H4 (cell line): ENCODE measurements around the gene LUZP2. TPM values are rescaled to one million over a fixed set of nuclear protein-coding genes. Genes with fewer than 3 reads are reported as not detected.

ENCODE experiments used
- DNase-seq: peaks from one replicate; pipeline ENCODE4 v3.0.0-alpha.2; 2015; ENCODE audit warnings: low spot score
- total RNA-seq: library from RNA; depleted of rRNA; stranded (reverse); fragments of >200 nt; shearing (Covaris generic); gene quantifications from 2 replicates; pipeline ENCODE4 v1.2.3, GENCODE V29; 2014; rRNA removed

LUZP2 gene
- total RNA-seq: 0.25 and 0.77 TPM in 2 replicates

DNA sequence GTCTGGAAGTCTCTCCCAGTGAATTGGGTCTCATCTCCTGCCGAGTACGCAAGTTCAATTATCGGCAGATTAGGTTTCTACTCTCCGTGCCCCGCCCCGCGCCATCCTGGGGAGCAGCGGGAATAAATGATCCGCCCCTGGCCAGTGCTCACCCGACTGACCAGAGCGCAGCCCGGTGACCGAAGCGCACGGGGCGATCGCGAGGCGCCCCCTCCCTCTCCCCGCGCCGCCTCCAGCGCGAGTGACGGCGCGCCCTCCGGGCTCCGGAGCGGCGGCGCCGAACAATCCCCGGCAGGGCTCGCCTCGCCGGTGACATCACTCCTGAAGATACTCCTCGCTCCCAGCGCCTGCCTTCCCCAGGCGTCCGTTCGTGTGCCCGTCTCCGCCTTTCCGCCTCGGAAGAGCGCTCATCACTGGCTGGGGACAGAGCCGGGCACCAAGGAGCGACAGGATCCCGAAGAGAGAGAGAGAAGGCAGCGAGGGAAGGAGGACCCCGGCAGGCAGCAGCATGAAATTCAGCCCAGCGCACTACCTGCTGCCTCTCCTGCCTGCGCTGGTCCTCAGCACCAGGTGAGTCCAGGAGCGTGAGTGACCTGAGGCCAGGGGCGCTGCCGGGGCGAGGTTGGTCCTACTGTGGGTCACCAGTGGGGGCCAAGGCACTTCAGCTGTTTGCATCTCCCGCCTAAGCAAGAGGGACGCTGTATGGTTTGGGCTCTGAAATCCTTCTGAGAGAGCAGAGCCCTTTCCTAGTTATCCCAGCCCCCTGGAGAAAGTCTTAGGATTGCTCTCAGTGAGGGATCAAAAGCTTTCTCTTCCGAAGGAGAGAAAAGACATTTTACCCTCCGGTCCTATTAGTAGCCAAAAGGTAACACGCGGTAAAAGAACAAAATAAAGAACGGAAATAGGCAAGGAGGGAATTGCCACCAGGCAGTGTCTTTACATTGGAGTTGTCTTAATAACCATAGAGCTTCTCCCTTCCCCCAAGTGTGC lies at the start of gene LUZP2:
Gene LUZP2 (plus strand): TSS at position 318 of the 990 bp plus-strand sequence.
- peak; percentile 49 for DNase-seq

DNA sequence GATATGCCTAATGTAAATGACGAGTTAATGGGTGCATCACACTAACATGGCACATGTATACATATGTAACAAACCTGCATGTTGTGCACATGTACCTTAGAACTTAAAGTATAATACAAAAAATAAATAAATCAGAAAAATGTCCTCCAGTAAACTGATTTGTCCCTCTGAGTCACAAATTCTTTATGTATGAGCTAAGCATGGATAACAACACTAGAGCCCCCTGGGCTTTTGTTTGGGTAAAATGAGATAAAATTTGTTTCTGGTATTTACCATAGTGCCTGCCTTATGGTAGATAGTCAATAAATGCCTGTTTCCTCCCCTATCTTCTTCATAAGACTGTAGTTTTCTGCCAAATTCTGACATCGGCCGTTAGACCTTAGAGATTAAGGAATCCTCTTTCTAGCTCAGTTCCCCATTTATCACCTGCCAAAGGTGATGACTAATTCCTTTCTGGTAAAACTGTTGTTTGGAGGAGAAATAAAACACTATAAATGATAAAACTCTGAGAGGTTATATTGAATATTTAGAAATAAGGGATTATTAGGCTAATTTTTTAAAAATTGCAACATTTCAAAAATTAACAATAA lies 43.6 kb upstream of the LUZP2 start:
- DNase-seq: no peak

- no peak for DNase-seq
Observed at GRCh38 chr11:24457985-24458384, 38.9 kb upstream of the LUZP2 start.

DNA sequence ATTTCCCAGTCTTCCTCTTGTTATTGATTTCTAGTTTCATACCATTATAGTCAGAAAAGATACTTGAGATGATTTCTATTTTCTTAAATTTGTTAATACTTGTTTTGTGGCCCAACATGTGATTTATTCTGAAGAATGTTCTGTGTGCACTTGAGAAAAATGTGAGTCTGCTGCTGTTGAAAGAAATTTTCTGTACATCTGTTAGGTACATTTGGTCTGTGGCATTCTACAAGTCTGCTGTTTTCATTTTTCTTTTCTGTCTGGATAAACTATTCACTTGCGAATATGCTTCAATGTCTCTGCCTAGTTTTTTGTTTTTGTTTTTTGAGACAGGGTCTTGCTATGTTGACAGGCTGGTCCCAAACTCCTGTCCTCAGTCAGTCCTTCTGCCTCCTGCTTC lies 26.4 kb upstream of the LUZP2 start:
- DNase-seq: no peak

DNA sequence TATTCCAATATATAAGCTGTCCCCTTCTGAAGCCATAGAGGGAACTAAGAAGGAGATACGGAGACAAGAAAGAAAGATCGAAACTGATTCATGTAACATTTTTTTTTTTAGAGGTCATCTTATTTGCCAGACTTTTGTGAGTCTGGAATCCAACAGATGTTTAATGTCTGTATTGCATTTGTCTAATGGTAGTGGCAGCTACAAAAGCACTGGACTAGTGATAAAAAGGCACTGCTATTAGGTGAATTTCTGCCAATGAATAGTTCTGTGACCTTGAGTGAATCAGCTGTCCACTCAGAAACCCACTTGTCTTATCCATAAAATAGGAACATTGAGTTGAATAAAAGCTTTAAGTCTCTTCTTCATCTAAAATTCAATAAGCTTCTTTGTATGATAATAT lies 25.8 kb upstream of the LUZP2 start:
- DNase-seq: no peak

DNA sequence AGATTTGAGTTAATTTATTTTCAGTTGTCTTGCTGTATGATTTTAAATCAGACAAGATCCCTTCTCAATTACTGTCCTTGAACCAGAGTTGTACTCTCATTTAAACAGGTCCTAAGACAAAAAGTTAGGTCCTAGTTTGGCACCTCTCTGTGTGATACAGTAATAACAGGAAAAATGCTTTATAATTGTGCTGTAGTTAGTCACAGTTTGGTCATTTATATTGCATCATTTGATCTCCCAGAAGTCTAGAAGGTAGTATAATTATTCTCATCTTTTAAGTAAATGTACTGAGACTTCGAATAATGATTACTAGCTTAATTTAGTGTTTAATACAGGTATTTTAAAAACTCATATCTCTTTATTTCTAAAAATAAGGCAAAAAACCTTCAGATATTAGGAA lies 18.1 kb upstream of the LUZP2 start:
- no peak for DNase-seq

- DNase-seq: no peak
Observed at GRCh38 chr11:24489477-24489876, 7.4 kb upstream of the LUZP2 start.

DNA sequence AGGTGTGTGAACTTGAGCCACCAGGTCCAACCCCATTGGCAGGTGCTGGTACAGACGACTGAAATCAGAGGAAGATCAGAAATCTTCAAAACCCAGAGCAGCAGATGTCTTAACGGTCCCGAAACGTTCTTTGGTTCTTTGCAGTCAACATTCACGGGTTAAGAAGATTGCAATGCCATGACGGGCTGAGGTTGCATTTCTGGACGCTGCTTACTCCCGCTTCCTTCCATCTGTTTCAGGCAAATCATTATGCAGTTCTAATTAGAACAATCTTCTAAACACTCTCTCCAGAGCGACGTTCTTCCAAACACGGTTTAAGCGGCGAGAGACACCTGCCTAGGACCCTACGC lies 492 bp upstream of the LUZP2 start:
- DNase-seq: no peak

GRCh38 chr11:24497831-24498230 lies 978 bp downstream of the LUZP2 start:
- no peak for DNase-seq

GRCh38 chr11:24502425-24502824 lies 5.6 kb downstream of the LUZP2 start:
- no peak for DNase-seq

DNA sequence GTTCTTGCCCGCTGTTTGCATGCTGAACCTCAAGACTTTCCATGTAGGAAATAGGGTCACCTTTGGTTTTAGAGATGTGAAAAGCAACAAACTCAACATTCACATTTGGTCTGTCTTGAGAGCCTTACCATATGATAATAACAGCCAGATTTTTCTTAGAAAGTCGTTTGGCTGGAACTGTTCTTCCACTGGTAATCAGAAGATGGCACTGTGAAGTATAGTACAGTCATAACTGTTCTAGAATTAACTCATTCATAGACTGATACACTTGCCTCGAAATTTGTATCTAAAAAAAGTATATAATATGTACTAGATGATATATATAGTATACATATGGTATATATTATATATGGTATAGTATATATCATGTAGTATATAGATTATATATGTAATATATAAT lies 12.3 kb downstream of the LUZP2 start:
- peak; percentile 20 for DNase-seq

DNA sequence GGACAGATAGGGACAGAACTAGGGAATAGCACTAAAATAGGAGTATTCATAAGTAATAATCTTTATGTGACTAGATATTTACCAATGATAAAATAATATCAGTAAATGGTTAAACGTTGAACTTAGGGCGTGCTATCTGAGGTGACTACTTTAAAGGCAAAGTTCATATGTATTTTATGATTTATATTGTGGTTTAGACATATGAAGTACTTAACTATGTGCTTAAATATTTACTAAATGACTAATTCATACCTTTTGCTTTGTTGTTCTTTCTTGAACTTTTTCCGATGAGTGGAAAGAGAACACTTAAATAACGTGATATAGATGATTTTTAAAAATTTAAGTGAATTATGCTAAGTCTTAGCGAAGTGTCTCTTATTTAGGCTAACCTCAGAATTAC lies 14.7 kb downstream of the LUZP2 start:
- no peak for DNase-seq

DNA sequence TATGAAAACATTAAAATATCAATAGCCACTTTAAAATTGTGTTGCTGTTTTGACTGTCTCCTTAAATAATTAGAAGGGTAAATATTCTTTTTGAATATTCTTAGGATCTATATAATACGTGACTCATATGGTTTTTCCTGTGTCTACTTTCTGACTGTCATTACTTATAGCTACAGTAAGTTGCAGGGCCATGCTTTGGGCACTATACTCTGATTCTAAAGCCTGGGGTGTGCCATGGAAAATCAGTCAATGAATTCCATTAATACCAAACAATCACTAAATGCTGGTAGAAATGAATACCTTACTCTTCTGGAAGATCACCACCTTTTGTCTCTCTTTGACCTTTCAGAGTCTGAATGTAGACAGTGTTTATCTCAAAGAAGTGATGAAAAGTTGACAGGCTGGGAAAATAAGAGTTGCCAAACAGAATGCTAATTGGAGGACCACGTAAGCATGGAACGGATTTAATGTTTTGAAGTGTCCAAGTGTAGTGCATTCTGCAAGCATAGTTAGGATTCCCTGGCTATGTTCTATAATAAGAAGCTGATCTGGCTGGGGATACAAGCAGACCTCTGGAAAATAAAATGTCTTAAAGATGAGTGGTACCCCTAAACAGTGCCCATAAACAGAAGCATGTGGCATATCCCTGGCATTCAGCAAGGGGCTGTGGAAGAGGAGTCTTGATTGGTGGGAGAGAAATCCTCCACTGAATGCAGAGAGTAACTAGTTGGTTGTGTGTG lies 16.8 kb downstream of the LUZP2 start:
- DNase-seq: no peak

DNA sequence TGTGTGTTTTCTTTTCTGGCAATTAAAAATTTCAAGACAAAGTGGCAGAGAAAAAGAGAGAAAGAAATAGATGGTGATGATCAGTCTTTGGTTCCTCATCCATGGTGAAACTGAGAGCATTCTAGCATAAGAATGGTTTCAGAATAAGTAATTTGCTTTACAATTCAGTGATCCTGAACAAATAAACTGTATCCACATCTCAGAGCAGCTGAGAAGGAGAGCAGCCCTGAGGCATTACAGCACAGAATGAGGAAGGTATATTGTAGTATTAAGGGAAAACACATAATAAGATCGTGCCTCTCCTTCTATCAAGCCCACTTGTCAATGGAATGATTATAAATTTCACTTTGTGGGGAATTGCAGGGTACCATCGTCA lies 17.4 kb downstream of the LUZP2 start:
- no peak for DNase-seq

GRCh38 chr11:24515632-24516031 lies 18.8 kb downstream of the LUZP2 start:
- DNase-seq: no peak

GRCh38 chr11:24516638-24517037 lies 19.8 kb downstream of the LUZP2 start:
- DNase-seq: no peak

- no peak for DNase-seq
Observed at GRCh38 chr11:24521601-24522000, 24.7 kb downstream of the LUZP2 start.

DNA sequence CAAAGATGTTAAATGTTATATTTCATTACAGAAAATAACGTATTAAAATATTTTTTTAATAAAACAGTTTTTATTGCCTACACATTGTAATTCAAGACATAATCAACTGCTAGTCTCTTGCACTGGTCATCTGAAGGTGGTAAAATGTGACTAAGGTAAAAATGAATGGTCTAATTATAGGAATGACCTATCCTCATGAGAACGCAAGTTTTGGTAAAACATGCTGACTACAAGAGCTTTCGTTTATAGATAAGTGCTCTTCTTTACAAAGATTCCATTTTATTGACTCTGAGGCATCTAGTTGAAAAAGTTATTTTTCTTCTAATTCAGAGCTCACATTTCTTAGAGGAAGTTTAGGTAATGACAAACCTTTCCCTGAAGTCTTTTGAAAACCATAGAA lies 27.3 kb downstream of the LUZP2 start:
- DNase-seq: no peak

DNA sequence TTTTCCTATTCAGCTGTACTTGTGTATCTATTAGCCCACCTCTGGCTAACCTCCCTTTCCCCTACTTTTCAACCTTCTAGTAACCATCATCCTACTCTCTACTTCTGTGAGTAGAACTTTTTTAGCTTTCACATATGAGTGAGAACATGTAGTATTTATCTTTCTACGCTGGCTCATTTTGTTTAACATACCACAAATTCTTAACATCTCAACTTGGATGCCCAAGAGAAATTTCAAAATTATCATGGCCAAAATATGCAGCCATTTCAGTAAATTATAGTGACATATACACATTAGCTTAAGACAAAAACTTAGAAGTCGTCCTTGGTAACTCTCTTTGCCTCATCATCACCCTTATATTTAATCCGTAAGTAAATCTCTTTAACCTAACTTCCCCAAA lies 34.7 kb downstream of the LUZP2 start:
- DNase-seq: no peak

DNA sequence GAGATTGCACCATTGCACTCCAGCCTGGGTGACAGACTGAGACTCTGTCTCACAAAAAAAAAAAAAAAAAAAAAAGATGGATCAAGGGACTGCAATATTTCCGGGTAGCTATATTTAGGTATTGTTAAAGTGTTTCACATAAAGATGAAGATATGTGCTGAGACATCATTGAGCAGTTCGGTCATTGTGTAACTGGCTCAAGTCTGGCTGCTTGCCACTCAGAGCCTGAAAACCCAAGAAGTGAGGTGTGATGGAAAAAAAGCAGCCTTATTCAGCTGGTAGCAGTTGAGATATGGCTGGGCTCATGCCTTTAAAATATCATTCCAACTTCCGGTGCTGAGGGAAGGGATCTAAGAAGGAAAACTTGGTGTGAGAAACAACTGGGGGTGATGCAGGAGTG lies 46.9 kb downstream of the LUZP2 start:
- DNase-seq: no peak

DNA sequence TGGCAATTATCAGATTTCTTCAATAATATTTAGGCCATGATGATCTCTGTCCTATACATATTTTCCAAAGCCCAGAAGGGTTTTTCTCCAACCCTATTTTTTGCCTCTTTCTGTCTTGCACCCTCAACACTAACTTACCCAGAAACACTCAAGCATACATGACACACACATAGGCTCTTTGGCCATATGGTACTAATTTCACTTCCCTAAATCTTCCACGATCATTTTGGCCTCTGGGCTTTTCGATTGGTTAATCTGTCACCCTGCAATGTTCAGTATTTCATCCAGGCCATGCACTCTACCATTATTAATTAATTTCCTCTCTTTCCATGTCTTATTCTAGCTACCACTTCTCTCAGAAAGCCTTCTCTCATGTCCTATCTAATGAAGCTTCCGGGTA lies 59.8 kb downstream of the LUZP2 start:
- no peak for DNase-seq

GRCh38 chr11:24559315-24559714 lies 62.5 kb downstream of the LUZP2 start:
- DNase-seq: no peak

GRCh38 chr11:24560324-24560723 lies 63.5 kb downstream of the LUZP2 start:
- DNase-seq: no peak
